GM23338 (cell line): Measurements from ENCODE around the gene GDPD5. TPM values are rescaled to one million over a fixed set of nuclear protein-coding genes. Genes with fewer than 3 reads are reported as not detected.

Source experiments
- ATAC-seq: fragments of 200-7000 bp; cut with Tn5 transposase; 3 replicates; pipeline ENCODE4 v1.9.1; 2020
- DNase-seq: peaks from one replicate; pipeline ENCODE4 v3.0.0-alpha.2; 2015; ENCODE audit warnings: low spot score
- H2AFZ ChIP-seq: fragments of 200-600 bp; sonication (generic); 2 replicates; pipeline ENCODE4 v1.8.0; 2016; ENCODE audit warnings: antibody characterized with exemption, mild to moderate bottlenecking, moderate library complexity
- H3F3A ChIP-seq: fragments of 200-600 bp; sonication (generic); replicated peaks from 2 replicates; pipeline ENCODE4 v1.8.0; 2017; ENCODE audit warnings: antibody characterized with exemption, mixed run types, low read depth
- H3K27ac ChIP-seq: fragments of 200-600 bp; sonication (generic); 2 replicates; pipeline ENCODE4 v1.6.1; 2016; ENCODE audit warnings: low read depth
- H3K27me3 ChIP-seq: fragments of 200-600 bp; sonication (generic); 2 replicates; pipeline ENCODE4 v1.8.0; 2016; ENCODE audit warnings: mild to moderate bottlenecking, mixed run types, moderate library complexity; ENCODE audit not compliant: insufficient read depth
- H3K36me3 ChIP-seq: fragments of 200-600 bp; sonication (generic); 2 replicates; pipeline ENCODE4 v1.8.0; 2016; ENCODE audit warnings: mild to moderate bottlenecking; ENCODE audit not compliant: insufficient read depth
- H3K4me1 ChIP-seq: fragments of 200-600 bp; sonication (generic); 2 replicates; pipeline ENCODE4 v1.8.0; 2016; ENCODE audit warnings: mild to moderate bottlenecking, moderate library complexity; ENCODE audit not compliant: insufficient read depth
- H3K4me2 ChIP-seq: fragments of 200-600 bp; sonication (generic); 2 replicates; pipeline ENCODE4 v1.7.1; 2017; ENCODE audit warnings: mixed run types
- H3K4me3 ChIP-seq: fragments of 200-600 bp; sonication (generic); 2 replicates; pipeline ENCODE4 v1.6.1; 2016; ENCODE audit warnings: mixed run types
- H3K79me2 ChIP-seq: fragments of 200-600 bp; sonication (generic); replicated peaks from 2 replicates; pipeline ENCODE4 v1.8.0; 2017; ENCODE audit warnings: mild to moderate bottlenecking; ENCODE audit not compliant: insufficient read depth
- H3K9me2 ChIP-seq: fragments of 200-600 bp; sonication (generic); 2 replicates; pipeline ENCODE4 v1.8.0; 2017; ENCODE audit not compliant: insufficient read depth
- H4K20me1 ChIP-seq: fragments of 200-600 bp; sonication (generic); replicated peaks from 2 replicates; pipeline ENCODE4 v1.8.0; 2017; ENCODE audit warnings: mild to moderate bottlenecking; ENCODE audit not compliant: insufficient read depth
- H3K27ac Mint-ChIP-seq: 2 replicates; pipeline ENCODE4 v1.8.0; 2020; ENCODE audit warnings: inconsistent platforms, mild to moderate bottlenecking, moderate library complexity, mixed read lengths
- H3K27me3 Mint-ChIP-seq: 3 replicates; pipeline ENCODE4 v1.8.0; 2022; ENCODE audit warnings: low read depth, mild to moderate bottlenecking, moderate library complexity, mixed read lengths, inconsistent platforms; ENCODE audit not compliant: insufficient read depth, poor library complexity
- H3K36me3 Mint-ChIP-seq: 3 replicates; pipeline ENCODE4 v1.8.0; 2021; ENCODE audit warnings: low read depth, mild to moderate bottlenecking, inconsistent platforms, moderate library complexity, mixed read lengths
- H3K4me1 Mint-ChIP-seq: 3 replicates; pipeline ENCODE4 v1.8.0; 2020; ENCODE audit warnings: mild to moderate bottlenecking, inconsistent platforms, mixed read lengths
- H3K4me3 Mint-ChIP-seq: 3 replicates; pipeline ENCODE4 v1.8.0; 2021; ENCODE audit warnings: moderate library complexity, mild to moderate bottlenecking, inconsistent platforms, mixed read lengths
- H3K9me3 Mint-ChIP-seq: 3 replicates; pipeline ENCODE4 v1.8.0; 2020; ENCODE audit warnings: moderate library complexity, mild to moderate bottlenecking, inconsistent platforms, mixed read lengths
- CREB1 ChIP-seq: fragments of 250-450 bp; sonication (Bioruptor Pico); IDR thresholded peaks from 2 replicates; pipeline ENCODE4 v1.5.0; 2020; ENCODE audit warnings: low read depth, mild to moderate bottlenecking, moderate library complexity
- CTCF ChIP-seq, 2 experiments: fragments of 200-600 bp in 1 of 2; sonication (generic) in 1 of 2; conservative IDR thresholded peaks; 2 replicates each; pipeline versions ENCODE4 v1.5.1 to v1.6.1; 2016 to 2017; ENCODE audit warnings: antibody characterized with exemption in 2 of 2, low read depth in 2 of 2, mild to moderate bottlenecking in 2 of 2, moderate library complexity in 1 of 2
- EZH2 ChIP-seq: fragments of 200-600 bp; sonication (generic); IDR thresholded peaks from one replicate; pipeline ENCODE4 v1.8.0; 2017; ENCODE audit warnings: antibody characterized with exemption, mild to moderate bottlenecking, low read depth; ENCODE audit not compliant: unreplicated experiment
- EZH2phosphoT487 ChIP-seq: fragments of 200-600 bp; sonication (generic); IDR thresholded peaks from one replicate; pipeline ENCODE4 v1.8.1; 2018; ENCODE audit warnings: antibody characterized with exemption; ENCODE audit not compliant: unreplicated experiment
- NANOG ChIP-seq: IDR thresholded peaks from 2 replicates; pipeline ENCODE4 v1.6.1; 2016; ENCODE audit warnings: antibody characterized with exemption, borderline replicate concordance
- POLR2AphosphoS5 ChIP-seq: IDR thresholded peaks from 2 replicates; pipeline ENCODE4 v1.6.1; 2016; ENCODE audit warnings: antibody characterized with exemption, low read depth
- REST ChIP-seq: IDR thresholded peaks from one replicate; pipeline ENCODE4 v1.6.1; 2018; ENCODE audit warnings: antibody characterized with exemption; ENCODE audit not compliant: unreplicated experiment
- ZNF114 ChIP-seq: fragments of 250-450 bp; sonication (Bioruptor Pico); IDR thresholded peaks from 2 replicates; pipeline ENCODE4 v1.5.0; 2020; ENCODE audit warnings: mild to moderate bottlenecking, moderate library complexity
- ZNF331 ChIP-seq: fragments of 250-450 bp; sonication (Bioruptor Pico); IDR thresholded peaks from 2 replicates; pipeline ENCODE4 v1.5.0; 2020; ENCODE audit warnings: low read depth, mild to moderate bottlenecking, moderate library complexity
- ZNF462 ChIP-seq: fragments of 250-450 bp; sonication (Bioruptor Pico); IDR thresholded peaks from 2 replicates; pipeline ENCODE4 v1.5.0; 2020; ENCODE audit warnings: mild to moderate bottlenecking, moderate library complexity
- polyA plus RNA-seq: library from polyadenylated mRNA; unstranded; fragments of >200 nt; fragmentation: Nextera tagmentation; extraction: Ambion mirVana; gene quantifications from 2 replicates; pipeline ENCODE4 v1.2.1, GENCODE V29; 2016
- total RNA-seq: library from RNA; depleted of rRNA; stranded (reverse); fragments of >200 nt; shearing (Covaris generic); gene quantifications from 2 replicates; pipeline ENCODE4 v1.2.3, GENCODE V29; 2014

GDPD5 gene
- total and polyA plus RNA-seq, 2 experiments from 2014 or later: 1.6 to 4.9 TPM

DNA sequence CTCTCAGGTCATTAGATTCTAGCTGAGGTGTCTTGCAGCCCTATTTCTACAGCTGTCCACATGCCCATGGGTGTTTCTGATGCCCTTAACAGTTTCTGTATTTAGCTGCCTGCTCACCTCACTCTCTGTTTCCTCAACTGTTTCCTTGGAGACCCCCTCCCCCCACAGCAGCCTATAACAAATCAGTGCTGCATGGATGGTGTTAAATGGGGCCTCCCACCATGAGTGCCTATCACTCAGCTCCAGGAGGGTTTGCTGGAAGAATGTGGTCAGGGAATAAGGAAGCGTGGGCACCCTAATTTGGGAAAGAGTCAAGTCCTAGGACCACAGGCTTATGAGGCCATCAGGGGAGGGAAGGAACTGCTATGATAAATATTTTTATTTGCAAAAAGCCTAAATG is 101.3 kb downstream of the GDPD5 start (continued):
- TF ChIP-seq CTCF (conservative IDR thresholded peaks at IDR 0.05; ENCODE audit: low read depth in 2 of 2) (no peak), REST (no peak), CREB1 (no peak), ZNF114 (CRISPR knock-in tag) (no peak)

GRCh38 chr11:75423721-75424120 is 102.0 kb downstream of the GDPD5 start:
- DNase-seq: no peak
- no peak overlapping the region for H3K4me3 Mint-ChIP-seq
- no peak overlapping the region for H3K4me3 ChIP-seq
- H3K27ac ChIP-seq: no peak overlapping the region
- TF ChIP-seq ZNF462 (CRISPR knock-in tag) (no peak), CREB1 (no peak), ZNF331 (CRISPR knock-in tag) (no peak), REST (no peak), EZH2phosphoT487 (no peak), ZNF114 (CRISPR knock-in tag) (no peak), POLR2AphosphoS5 (no peak; the same call in 1 of the 2 replicates), EZH2 (no peak), NANOG (no peak)
- H3F3A ChIP-seq: no peaks in the 10 kb centered on the region
- peaks cover 18% of the 10 kb centered on the region for H3K27me3 ChIP-seq
- H3K36me3 Mint-ChIP-seq: peaks cover 17% of the 10 kb centered on the region
- H3K4me1 Mint-ChIP-seq: peaks cover 14% of the 10 kb centered on the region; the same call in 2 of the 3 replicates
- H3K27me3 Mint-ChIP-seq: peaks cover 27% of the 10 kb centered on the region
- peaks cover 9% of the 10 kb centered on the region for H3K9me3 Mint-ChIP-seq
- peaks cover 9% of the 10 kb centered on the region; the same call in 1 of the 2 replicates for H3K4me1 ChIP-seq
- ATAC-seq: no peak
- no peaks in the 10 kb centered on the region for H3K79me2 ChIP-seq
- no peak overlapping the region for H3K27ac Mint-ChIP-seq
- no peaks in the 10 kb centered on the region for H3K36me3 ChIP-seq
- H4K20me1 ChIP-seq: no peaks in the 10 kb centered on the region; the same call in 1 of the 2 replicates
- no peak overlapping the region for H3K4me2 ChIP-seq
- no peak overlapping the region for H2AFZ ChIP-seq
- H3K9me2 ChIP-seq: no peaks in the 10 kb centered on the region
